ENCODE measurements around the gene ZNF316. TPM values are rescaled to one million over a fixed set of nuclear protein-coding genes. Genes with fewer than 3 reads are reported as not detected.

Gene ZNF316
- total RNA-seq, 1 experiment from 2014 or later = 22.2 TPM

GRCh38 chr7:6608794-6609193 lies 28.3 kb upstream of the ZNF316 start:
- TF ChIP-seq, protein P1, sequence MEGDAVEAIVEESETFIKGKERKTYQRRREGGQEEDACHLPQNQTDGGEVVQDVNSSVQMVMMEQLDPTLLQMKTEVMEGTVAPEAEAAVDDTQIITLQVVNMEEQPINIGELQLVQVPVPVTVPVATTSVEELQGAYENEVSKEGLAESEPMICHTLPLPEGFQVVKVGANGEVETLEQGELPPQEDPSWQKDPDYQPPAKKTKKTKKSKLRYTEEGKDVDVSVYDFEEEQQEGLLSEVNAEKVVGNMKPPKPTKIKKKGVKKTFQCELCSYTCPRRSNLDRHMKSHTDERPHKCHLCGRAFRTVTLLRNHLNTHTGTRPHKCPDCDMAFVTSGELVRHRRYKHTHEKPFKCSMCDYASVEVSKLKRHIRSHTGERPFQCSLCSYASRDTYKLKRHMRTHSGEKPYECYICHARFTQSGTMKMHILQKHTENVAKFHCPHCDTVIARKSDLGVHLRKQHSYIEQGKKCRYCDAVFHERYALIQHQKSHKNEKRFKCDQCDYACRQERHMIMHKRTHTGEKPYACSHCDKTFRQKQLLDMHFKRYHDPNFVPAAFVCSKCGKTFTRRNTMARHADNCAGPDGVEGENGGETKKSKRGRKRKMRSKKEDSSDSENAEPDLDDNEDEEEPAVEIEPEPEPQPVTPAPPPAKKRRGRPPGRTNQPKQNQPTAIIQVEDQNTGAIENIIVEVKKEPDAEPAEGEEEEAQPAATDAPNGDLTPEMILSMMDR (conservative IDR thresholded peaks at IDR 0.05) = no peak
- Histone ChIP-seq H3K4ac (ENCODE audit: low read depth, low read length) (no peak overlapping the region), H2AK5ac (ENCODE audit: insufficient read length, low read length) (no peak overlapping the region)

More at GRCh38 chr7:6608794-6609193, 28.3 kb upstream of the ZNF316 start:
- H3K18ac ChIP-seq (ENCODE audit: insufficient read length, low read depth, low read length) = no peak overlapping the region
- H3K4me1 ChIP-seq (ENCODE audit: insufficient read depth, low read length) = peaks cover 2% of the 10 kb centered on the region; the same call in 1 of the 2 replicates
- Mint-ChIP-seq H3K4me3 (no peak overlapping the region), H3K36me3 (ENCODE audit: insufficient read depth in 1 of 3, low read depth in 3 of 3) (peaks cover 6 to 38% (median 26%) of the 10 kb centered on the region in 3 experiments; a peak in 6 of 7 replicates), H3K9me3 (no peaks in the 10 kb centered on the region; a peak in 1 of 5 replicates), H3K27ac (no peak overlapping the region), H3K4me1 (peaks cover 4 to 5% of the 10 kb centered on the region in 2 experiments), H3K27me3 (ENCODE audit: low read depth) (no peaks in the 10 kb centered on the region; the same call in 1 of the 2 replicates)
- H3K79me1 ChIP-seq (ENCODE audit: insufficient read depth, low read depth, low read length, poor library complexity, severe bottlenecking) = no peaks in the 10 kb centered on the region
- WGBS (ENCODE audit: extremely low coverage, insufficient read length, low lambda C conversion rate) = no CpG with 5 or more reads among the region's 12 CpGs
- H2BK12ac ChIP-seq (ENCODE audit: insufficient read length, low read depth, low read length) = no peak overlapping the region
- H4K91ac ChIP-seq (ENCODE audit: insufficient read length, low read depth, low read length) = no peak overlapping the region
- no peak overlapping the region for H3K27ac ChIP-seq (ENCODE audit: insufficient read length, low read depth, low read length)
- H2AFZ ChIP-seq (ENCODE audit: low read length) = no peak overlapping the region
- no peak overlapping the region for H3T11ph ChIP-seq (ENCODE audit: low read length)
- no peak overlapping the region for H2BK120ac ChIP-seq (ENCODE audit: low read depth, low read length, poor library complexity, severe bottlenecking)
- H3K79me2 ChIP-seq (ENCODE audit: insufficient read depth, low read length) = no peaks in the 10 kb centered on the region
- no peak for DNase-seq
- H3K9ac ChIP-seq (ENCODE audit: extremely low read depth, insufficient read length, low read length) = no peak overlapping the region
- H4K8ac ChIP-seq (replicated peaks; ENCODE audit: insufficient read length, low read depth, low read length) = no peak overlapping the region
- H2BK5ac ChIP-seq (ENCODE audit: insufficient read length, low read length) = no peak overlapping the region
- no peaks in the 10 kb centered on the region for H3K23me2 ChIP-seq (ENCODE audit: insufficient read length, low read depth, low read length, poor library complexity, severe bottlenecking)
- no peak overlapping the region for H3K23ac ChIP-seq (ENCODE audit: insufficient read length, low read depth, low read length)
- H2BK15ac ChIP-seq (ENCODE audit: low read depth, low read length) = no peak overlapping the region
- H3K4me2 ChIP-seq (ENCODE audit: insufficient read depth, insufficient read length, low read length) = no peak overlapping the region
- no peaks in the 10 kb centered on the region for H3K9me3 ChIP-seq (ENCODE audit: control insufficient read depth, low read depth, low read length)
- no peaks in the 10 kb centered on the region for H3K27me3 ChIP-seq (ENCODE audit: insufficient read depth, low read length)
- no peak overlapping the region for H3K56ac ChIP-seq (ENCODE audit: insufficient read length, low read depth, low read length)
- H2BK20ac ChIP-seq (ENCODE audit: low read depth, low read length, poor library complexity, severe bottlenecking) = no peak overlapping the region
- H4K20me1 ChIP-seq (ENCODE audit: control insufficient read depth, insufficient read depth, insufficient read length) = no peaks in the 10 kb centered on the region
- H3K14ac ChIP-seq (ENCODE audit: insufficient read depth, low read length) = no peak overlapping the region
- H4K5ac ChIP-seq (ENCODE audit: insufficient read length, low read depth, low read length) = no peak overlapping the region
